Epidermal melanocyte (primary cell): ENCODE data around the gene LSM4.
A peak's percentile ranks its signal among the peaks of the same experiment; 100 is the strongest.
"Not testable (repeated sequence)": the region's sequence is repeated elsewhere in the genome, so short reads cannot be mapped to it uniquely, and the experiment has no call there.

ENCODE experiments used
- DNase-seq: peaks from one replicate; pipeline ENCODE4 v3.0.0; 2011; ENCODE audit warnings: low spot score; ENCODE audit not compliant: insufficient read length

The LSM4 gene

DNA sequence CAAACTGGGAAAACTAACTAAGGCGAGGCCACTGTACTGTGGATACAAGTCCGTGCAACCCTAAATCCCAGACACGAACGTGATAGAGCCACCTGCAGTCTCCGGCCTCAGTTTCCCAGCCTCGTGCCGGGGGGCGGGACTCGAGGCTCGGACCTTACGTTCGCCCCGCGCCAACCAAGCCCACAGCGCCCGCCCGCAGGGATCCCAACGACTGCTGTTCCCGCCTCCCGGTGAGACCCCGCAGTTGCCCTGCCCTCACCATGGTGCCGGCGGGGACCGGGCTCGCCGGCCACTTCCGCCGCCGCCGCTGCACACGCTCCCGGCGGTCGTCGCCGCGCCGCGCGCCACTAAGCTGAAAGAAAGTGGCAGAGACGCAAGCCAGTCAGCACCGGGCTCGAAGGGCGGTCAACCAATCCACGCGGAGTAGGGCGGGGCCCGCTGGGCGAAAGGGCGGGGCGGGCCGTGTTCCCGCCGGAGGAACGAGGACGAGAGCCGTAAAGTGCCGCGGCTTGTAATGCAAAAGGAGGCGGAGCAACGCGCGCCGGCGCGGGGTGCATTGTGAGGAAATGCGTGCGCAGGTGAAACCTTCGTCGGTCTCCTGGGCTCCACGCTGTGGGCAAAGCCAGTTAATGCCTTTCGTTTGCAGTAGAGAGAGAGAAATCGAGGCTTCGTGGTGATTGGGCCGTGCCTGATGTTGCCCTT lies at the start of gene LSM4:
Gene LSM4 (minus strand): TSS at position 318 of the 702 bp plus-strand sequence. CDS start 56 bp downstream, at position 262.
- DNase-seq, result peak; percentile 99

- no peak for DNase-seq
Measured at GRCh38 chr19:18368504-18369222, 45.8 kb upstream of the LSM4 start.

DNA sequence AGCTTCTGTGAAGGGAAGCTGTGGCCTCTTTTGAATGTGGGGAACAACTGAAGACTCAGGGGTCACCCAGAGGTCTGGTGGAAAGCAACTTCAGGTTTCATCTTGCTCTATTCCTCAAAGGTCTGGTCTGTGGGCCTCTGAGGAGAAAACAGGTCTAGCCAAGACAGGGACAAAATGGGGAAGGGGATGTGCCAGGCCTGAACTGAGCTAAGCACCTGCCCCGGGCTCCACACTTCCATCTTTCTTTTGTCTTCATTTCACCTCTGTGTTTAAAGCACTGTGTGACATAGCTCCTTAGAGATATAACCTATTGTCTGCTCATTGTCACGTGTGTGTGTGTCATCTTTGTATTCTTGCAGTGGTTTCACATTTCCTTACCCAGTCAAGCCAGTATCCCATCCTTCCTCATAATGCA lies 43.2 kb upstream of the LSM4 start:
- no peak for DNase-seq

DNA sequence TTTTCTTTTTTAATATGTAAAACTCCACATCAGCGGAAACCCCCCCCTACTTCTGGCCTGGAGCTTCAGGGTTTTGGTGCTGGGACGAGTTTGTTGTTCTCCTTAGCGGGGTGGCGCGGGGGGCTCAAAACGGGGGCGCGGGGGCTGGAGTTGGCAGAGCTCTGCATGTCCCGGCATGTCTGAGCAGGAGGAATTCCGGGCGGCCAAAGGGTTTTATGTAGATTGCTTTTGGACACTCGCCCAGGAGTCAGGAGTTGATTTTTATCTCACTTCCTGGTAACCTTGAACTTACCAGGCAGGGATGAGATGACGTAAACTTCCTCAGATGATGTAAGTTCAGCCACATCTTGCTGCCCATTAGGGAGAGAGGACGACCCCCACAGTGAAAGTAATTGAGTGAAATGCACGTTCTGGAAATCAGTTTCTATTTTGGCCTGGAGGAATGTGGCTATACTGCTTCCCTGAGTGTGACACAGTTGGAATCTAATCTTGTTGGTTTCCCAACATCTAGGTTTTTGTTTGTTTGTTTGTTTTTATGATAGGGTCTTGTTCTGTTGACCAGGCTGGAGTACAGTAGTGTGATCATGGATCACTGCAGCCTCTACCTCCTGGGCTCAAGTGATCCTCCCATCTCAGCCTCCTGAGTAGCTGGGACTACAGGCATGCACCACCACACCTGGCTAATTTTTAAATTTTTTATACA lies 42.1 kb upstream of the LSM4 start:
- peak; percentile 81 for DNase-seq

- not testable (repeated sequence) for DNase-seq
Measured at GRCh38 chr19:18364277-18364825, 41.5 kb upstream of the LSM4 start.

DNA sequence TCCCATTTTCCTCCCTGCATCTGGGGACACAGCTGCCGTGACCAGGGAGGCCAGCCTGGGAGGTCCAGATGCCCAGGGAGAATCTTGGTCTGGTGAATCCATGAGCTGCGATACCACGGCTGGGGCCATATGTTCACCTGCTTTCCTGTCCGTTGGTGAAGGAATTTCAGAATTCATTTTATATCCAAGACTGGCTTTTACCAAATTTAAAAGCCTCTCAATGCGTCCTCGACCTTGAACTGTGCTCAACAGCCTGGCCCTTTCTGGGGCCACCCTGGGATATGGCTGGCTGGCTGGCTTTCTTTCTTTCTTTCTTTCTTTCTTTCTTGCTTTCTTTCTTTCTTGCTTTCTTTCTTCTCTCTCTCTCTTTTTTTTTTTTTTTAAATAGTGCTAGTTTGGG lies 40.9 kb upstream of the LSM4 start:
- DNase-seq, result no peak

DNA sequence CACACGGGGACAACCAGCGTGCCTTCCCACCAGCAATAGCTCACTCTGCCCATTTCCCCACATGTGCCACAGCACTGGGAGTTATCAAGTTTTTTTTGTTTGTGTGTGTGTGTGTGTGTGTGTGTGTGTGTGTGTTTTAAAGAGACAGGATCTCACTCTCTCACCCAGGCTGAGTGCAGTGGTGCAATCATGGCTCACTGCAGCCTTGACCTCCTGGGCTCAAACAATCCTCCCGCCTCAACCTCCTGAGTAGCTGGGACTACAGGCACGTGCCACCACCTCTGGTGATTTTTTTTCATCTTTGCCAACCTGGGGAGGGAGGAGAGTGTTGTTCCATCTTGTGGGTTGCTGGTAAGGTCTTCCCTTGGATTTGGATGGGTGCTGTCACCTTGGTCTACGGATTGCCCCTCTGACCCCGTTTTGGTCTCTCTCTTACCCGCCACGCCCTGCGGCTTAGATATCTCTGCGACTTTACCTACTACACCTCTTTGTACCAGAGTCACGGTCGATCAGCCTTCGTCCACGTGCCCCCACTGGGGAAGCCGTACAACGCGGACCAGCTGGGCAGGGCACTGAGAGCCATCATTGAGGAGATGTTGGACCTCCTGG lies 40.2 kb upstream of the LSM4 start:
- no peak for DNase-seq

DNA sequence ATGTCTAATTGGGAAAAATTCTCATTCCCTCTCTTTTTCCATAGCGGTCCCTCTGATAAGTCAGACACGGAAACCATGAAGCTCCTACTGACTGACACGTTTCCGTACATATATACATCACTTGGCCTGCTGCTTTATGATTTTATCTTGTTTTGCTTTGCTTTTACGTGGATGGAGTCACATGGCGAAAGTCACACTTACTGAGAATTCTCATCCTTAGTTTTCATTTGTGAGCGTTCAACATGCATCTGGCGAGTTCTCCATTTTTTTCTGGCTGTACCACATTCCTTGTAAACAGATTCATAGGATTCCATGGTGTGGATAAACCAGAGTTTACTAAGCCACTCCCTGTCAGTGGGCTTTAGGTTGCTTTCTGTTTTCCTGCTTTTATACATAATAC lies 38.8 kb upstream of the LSM4 start:
- no peak for DNase-seq

GRCh38 chr19:18357041-18357440 lies 34.2 kb upstream of the LSM4 start:
- DNase-seq, result no peak

DNA sequence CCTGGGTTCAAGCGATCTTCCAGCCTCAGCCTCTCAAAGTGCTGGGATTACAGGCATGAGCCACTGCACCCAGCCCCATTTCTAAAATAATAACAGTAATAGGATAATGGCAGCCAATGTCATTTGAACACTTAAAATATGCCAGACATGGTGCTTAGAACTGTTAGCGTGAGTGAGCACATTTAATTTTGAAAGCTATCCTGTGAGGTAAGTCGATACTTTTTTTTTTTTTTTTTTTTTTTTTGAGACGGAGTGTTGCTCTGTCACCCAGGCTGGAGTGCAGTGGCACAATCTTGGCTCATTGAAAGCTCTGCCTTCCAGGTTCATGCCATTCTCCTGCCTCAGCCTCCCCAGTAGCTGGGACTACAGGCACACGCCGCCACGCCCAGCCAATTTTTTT lies 31.9 kb upstream of the LSM4 start:
- DNase-seq, result not testable (repeated sequence)

DNA sequence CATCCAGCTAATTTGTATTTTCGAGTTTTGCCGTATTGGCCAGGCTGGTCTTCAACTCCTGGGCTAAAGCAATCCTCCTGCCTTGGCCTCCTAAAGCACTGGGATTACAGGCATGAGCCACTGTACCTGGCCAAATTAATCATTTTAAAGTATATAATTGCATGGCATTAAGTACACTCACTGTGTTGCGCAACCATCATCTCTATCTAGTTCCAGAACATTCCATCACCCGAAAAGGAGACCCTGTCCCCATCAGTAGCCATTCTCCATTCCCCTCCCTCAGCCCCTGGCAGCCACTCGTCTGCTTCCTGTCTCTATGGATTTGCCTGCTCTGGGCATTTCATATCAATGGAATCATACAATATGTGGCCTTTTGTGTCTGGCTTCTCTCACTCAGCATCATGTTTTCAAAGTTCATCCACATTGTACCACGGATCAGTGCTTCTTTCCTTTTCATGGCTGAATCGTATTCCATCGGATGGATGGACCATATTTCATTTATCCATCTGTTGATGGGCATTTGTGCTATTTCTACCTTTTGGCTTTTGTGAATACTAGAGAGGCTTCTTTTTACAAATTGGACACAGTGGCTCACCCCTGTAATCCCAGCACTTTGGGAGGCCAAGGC lies 30.6 kb upstream of the LSM4 start:
- DNase-seq, result no peak

DNA sequence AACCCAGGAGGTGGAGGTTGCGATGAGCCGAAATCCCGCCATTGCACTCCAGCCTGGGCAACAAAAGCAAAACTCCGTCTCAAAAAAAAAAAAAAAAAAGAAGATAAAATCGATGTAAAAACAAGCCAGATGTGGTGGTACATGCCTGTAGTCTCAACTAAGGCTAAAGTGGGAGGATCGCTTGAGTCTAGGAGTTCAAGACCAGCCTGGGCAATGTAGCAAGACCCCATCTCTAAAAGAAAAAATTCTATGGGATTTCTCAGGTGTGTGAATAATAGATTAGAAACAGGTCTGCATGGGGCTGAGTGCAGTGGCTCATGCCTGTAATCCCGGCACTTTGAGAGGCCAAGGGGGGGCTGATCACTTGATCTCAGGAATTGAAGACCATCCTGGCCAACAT lies 28.7 kb upstream of the LSM4 start:
- DNase-seq, result no peak

- no peak for DNase-seq
Measured at GRCh38 chr19:18350490-18350889, 27.6 kb upstream of the LSM4 start.

GRCh38 chr19:18349524-18350128 lies 26.8 kb upstream of the LSM4 start:
- peak; percentile 73 for DNase-seq

DNA sequence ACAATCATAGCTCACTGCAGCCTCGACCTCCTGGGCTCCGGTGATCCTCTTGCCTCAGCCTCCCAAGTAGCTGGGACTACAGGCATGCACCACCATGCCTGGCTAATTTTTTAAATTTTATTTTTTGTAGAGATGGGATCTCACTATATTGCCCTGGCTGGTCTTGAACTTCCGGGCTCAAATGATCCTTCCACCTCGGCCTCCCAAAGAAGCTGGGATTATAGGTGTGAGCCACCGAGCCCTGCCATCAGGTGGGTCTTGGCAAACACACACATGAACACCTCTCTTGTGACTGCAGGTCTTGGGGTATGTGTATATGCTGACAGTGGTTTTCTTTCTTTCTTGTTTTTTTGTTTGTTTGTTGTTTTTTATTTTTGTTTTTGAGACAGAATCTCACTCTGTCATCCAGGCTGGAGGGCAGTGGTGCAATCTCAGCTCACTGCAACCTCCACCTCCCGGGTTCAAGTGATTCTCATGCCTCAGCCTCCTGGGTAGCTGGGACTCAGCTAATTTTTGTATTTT lies 26.0 kb upstream of the LSM4 start:
- DNase-seq, result not testable (repeated sequence)

DNA sequence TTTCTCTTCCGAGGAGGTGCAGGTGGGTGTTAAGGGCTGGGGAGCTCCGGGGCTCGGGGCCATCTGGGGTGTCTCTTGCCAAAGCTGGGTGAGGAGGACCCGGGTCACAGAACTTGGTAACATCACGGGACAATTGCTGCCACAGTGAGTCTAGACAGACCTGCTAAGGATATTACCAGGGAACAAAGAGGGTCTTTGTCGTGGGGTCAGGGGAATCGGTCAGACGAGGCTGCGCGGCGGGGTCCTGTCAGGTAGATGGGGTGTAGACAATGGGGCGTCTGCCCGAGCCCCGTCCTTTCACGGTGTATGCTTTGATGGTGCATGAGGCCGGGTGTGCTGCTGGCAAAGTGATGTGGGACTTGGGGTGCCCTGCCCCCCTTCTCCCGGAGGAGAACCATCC lies 25.3 kb upstream of the LSM4 start:
- no peak for DNase-seq

- DNase-seq, result no peak
Measured at GRCh38 chr19:18346091-18346490, 23.2 kb upstream of the LSM4 start.

- DNase-seq, result no peak
Measured at GRCh38 chr19:18345296-18345695, 22.4 kb upstream of the LSM4 start.

DNA sequence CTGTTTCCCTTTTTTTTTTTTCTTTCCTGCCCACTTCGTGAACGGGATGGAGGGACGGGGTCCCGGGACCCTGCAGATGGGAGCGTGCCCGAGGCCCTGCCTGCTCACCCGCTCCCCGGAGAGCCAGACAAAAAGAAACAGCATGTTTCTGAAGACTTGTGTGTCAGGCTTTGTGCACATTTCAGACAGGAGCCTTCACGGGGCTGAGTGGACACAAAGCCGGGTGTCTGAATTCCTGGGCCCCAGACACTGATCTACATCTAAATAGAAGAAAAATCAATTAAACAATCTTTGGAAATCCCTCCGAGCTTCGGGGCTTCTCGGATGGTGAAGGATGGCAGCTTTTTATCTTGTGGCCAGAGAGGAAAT lies 21.7 kb upstream of the LSM4 start:
- no peak for DNase-seq

- DNase-seq, result no peak
Measured at GRCh38 chr19:18342090-18342632, 19.3 kb upstream of the LSM4 start.
